Articular chondrocyte of knee joint (primary cell): Measurements from ENCODE around the gene SEMA4B. TPM values are rescaled to one million over a fixed set of nuclear protein-coding genes. Genes with fewer than 3 reads are reported as not detected.

Experiments
- small RNA-seq: library from RNA; depleted of rRNA; stranded (forward); fragments of <200 nt; gene quantifications from one replicate; pipeline ENCODE3, GENCODE V24; 2012
- total RNA-seq: library from RNA; depleted of rRNA; stranded (reverse); fragments of >200 nt; gene quantifications from 2 replicates; pipeline ENCODE4 v1.2.3, GENCODE V29; 2012

The SEMA4B gene
- total RNA-seq: 20.0 and 21.2 TPM in 2 replicates

GRCh38 chr15:90201130-90201943, at the start of gene SEMA4B:
Gene SEMA4B (plus strand): TSS chr15:90201330. CDS start chr15:90201579, 249 bp downstream.

GRCh38 chr15:90233387-90234095, 32.4 kb downstream of the SEMA4B start, which contains the start of gene CIB1:
Gene CIB1 (minus strand): TSS chr15:90233941. CDS start chr15:90233885, 56 bp downstream.

GRCh38 chr15:90234096-90234988, 33.2 kb downstream of the SEMA4B start, which contains the start of gene GDPGP1:
Gene GDPGP1 (plus strand): TSS chr15:90234209. CDS start chr15:90240909, 6,700 bp downstream.

GRCh38 chr15:90249203-90249863, 48.2 kb downstream of the SEMA4B start, which contains the start of gene TTLL13:
Gene TTLL13 (plus strand): TSS chr15:90249556. CDS start chr15:90250631, 1,075 bp downstream.

GRCh38 chr15:90265271-90266060, 64.3 kb downstream of the SEMA4B start, which contains the start of gene NGRN:
Gene NGRN (plus strand): TSS chr15:90265672. CDS start chr15:90265713, 41 bp downstream.

Small RNA genes lying within 50 kb of the gene (small RNA-seq; reads per million reads assigned to genes)
- gene RN7SL346P: not detected

Other genes starting within 250 kb of the SEMA4B start
- gene ZNF710, start 200.0 kb upstream of the SEMA4B start, total RNA-seq: 7.5 and 8.2 TPM in 2 replicates
- gene IDH2, start 98.9 kb upstream of the SEMA4B start, total RNA-seq: 70.0 and 79.3 TPM in 2 replicates
- gene CIB1, start 32.6 kb downstream of the SEMA4B start, total RNA-seq: 31.0 and 32.5 TPM in 2 replicates
- gene GDPGP1, start 32.9 kb downstream of the SEMA4B start, total RNA-seq: 6.4 and 10.4 TPM in 2 replicates
- 0.11 and 0.13 TPM in 2 replicates for gene TTLL13, start 48.2 kb downstream of the SEMA4B start, total RNA-seq
- 58.3 and 63.7 TPM in 2 replicates for gene NGRN, start 64.3 kb downstream of the SEMA4B start, total RNA-seq
- gene ZNF774, start 151.0 kb downstream of the SEMA4B start, total RNA-seq: 1.8 and 2.8 TPM in 2 replicates
- gene IQGAP1, start 186.9 kb downstream of the SEMA4B start, total RNA-seq: 284 and 290 TPM in 2 replicates